GM19468 (cell line): ENCODE results near the gene REEP6.
"Not testable (repeated sequence)": the region's sequence is repeated elsewhere in the genome, so short reads cannot be mapped to it uniquely, and the experiment has no call there.

ENCODE experiments used
- ATAC-seq: cut with Tn5 transposase; IDR thresholded peaks from one replicate; pipeline ENCODE4 v1.9.1; 2021; ENCODE audit warnings: mild to moderate bottlenecking, moderate library complexity, moderate number of reproducible peaks; ENCODE audit not compliant: unreplicated experiment; ENCODE audit errors: extremely low read depth

The REEP6 gene

GRCh38 chr19:1521636-1522035 lies 30.7 kb downstream of the REEP6 start:
- no peak for ATAC-seq

GRCh38 chr19:1522061-1522460 lies 31.1 kb downstream of the REEP6 start:
- no peak for ATAC-seq

GRCh38 chr19:1522838-1523237 lies 31.9 kb downstream of the REEP6 start:
- ATAC-seq, result no peak

DNA sequence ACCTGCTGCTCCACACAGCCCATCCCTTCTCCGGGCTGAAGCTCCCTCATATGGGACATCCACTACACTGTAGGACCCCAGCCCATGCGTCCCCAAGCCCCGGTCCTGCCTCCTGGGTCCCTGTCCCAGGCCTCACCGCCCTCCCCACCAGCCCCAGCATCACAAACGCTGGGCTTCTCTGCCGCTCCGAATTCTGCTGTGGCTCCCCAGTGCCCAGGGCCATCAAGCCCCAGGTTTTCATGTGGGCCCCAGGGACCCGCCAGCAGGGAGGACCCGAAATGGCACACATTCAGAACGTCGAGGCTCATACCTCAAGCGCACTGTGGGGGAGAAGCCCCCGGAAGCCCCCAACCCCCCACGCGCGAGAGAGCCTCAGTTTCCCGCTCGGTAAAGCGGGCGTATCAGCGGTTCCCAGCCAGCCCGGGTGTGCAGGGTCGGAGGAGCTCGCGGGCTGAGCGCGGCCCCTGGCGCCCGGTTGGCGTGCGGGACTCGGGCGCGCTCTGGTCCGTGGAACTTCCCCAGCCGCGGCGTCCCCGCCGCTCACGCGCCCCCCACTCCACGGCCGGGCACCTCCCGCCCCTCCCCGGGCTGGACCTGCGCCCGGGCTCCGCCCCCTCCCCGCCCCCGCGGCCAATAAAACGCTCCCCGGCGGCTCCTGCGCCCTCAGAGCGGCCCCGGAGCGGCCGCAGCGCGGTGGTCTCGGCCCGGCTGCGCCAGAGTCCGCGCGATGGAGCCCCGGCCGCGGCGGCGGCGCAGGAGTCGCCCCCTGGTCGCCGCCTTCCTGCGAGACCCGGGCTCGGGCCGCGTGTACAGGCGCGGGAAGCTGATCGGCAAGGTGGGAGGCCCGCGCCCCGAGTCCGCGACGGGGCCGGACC lies 32.7 kb downstream of the REEP6 start, which contains the start of gene PLK5:
TSS of gene PLK5 (plus strand) at position 666 of the 875 bp plus-strand sequence. CDS start 2,920 bp downstream, outside the sequence.
- ATAC-seq, result no peak

GRCh38 chr19:1524287-1524971 lies 33.4 kb downstream of the REEP6 start:
- ATAC-seq, result no peak

GRCh38 chr19:1524972-1525325 lies 34.0 kb downstream of the REEP6 start:
- ATAC-seq, result no peak

DNA sequence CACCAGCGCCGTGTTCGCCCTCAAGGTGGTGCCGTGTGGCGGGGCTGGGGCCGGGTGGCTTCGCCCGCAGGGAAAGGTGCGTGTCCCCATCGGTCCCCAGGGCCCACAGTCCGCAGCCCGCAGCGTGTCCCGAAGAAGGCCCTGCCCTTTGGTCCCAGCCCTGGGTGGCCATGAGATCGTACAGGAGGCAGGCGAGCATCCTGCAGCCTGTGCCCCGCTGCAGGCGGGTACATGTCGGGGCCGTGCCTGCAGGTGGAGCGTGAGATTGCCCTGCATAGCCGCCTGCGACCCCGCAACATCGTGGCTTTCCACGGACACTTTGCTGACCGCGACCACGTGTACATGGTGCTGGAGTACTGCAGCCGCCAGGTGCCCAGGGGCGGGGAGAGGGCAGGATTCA lies 34.4 kb downstream of the REEP6 start:
- ATAC-seq, result no peak

DNA sequence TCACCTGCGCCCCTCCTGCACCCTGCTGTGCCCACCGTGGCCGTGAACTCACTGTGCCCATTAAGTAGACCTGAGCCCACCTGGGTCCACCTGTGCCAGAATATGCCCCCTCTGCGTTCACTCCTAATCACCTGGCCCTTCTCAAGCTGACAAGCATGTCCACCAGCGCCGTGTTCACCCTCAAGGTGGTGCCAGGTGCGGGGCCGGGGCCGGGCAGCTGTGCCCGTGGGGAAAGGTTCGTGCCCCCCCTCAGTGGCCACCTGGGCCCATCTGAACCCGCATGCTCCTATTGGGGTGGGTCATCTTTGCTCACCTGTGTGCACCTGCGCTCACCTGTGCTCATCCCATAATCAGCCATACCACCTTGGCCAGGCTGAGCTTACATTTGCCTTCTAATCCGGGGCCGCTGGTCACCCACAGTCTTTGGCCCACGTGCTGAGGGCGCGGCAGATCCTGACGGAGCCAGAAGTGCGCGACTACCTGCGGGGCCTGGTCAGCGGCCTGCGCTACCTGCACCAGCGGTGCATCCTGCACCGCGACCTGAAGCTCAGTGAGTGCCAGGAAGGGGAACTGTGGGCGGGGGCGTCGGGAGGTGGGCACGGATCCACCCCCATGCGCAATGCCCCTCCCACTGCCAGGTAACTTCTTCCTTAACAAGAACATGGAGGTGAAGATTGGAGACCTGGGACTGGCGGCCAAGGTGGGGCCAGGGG lies 35.2 kb downstream of the REEP6 start:
- no peak for ATAC-seq

DNA sequence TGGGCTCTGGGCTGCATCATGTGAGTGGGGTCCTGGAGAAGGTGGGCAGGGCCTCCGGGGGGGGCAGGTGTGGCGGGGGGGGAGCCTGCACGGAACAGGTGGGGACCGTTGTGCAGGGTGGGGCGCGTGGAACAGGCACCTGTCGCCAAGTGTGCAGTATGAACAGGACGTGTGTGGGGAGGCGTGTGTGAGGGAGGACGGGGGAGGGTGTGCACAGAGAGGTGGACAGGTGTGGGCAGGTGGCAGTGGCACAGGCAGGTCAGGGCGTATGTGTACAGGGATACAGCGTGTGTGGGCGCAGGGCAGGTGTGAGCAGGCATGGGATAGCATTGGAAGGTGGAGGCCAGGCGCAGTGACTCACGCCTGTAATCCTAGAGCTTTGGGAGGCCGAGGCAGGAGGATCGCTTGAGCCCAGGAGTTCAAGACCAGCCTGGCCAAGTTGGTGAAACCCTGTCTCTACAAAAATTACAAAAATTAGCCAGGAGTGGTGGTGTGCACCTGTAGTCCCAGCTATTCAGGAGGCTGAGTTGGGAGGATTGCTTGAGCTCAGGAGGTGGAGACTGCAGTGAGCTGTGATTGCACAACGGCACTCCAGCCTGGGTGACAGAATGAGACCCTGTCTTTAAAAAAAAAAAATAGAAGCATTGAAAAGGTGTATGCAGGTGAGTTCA lies 36.1 kb downstream of the REEP6 start:
- ATAC-seq, result no peak

GRCh38 chr19:1527650-1528309 lies 36.8 kb downstream of the REEP6 start:
- ATAC-seq, result no peak

DNA sequence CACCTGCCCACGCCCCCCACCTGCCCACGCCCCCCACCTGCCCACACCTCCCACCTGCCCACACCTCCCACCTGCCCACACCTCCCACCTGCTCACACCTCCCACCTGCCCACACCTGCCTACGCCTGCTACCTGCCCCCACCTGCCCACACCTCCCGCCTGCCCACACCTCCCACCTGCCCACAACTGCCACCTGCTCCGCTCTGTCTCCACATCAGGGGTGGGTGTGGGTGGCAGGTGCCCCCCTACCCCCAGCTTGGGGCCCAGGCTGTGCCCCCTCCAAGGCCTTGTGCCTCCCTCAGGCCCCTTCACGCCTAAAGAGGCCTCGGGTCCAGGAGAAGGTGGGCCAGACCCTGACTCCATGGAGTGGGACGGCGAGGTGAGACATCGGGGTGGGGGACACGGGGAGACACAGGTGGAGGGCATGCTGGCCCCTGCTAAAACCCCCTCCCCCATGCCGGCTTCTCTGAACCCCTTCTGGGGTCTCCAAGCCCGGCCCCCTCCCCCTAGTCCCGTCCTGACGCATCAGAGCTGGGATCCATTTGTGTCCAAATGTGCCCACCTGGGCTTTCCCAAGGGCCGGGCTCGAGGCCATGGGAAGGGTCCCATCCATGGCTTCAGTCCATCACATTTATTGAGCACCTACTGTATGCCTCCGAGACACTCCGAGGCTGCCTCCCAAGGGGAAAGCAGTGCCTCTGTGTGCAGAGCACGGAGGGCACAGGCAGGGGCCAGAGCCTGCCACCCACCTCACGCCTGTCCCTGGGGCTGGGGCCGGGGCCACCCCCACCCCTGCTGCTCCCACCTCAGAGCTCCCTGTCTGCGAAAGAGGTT lies 37.8 kb downstream of the REEP6 start:
- ATAC-seq, result no peak

DNA sequence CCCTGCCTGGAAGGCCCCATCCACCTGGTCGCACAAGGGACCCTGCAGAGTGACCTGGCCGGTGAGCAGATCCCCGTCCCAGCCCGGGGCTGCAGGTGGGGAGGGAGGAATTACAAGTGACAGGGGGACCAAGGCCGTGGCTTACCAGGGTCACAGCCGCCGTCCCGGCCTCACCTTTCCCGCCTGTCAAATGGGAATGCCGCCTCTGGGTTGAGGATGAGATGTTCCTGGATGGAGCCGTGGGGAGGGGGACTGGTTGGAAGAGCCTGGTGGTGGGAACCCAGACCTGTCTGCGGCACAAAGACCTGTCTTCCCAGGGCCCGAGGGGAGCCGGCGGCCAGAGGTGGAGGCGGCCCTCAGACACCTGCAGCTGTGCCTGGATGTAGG lies 38.4 kb downstream of the REEP6 start:
- ATAC-seq, result no peak

DNA sequence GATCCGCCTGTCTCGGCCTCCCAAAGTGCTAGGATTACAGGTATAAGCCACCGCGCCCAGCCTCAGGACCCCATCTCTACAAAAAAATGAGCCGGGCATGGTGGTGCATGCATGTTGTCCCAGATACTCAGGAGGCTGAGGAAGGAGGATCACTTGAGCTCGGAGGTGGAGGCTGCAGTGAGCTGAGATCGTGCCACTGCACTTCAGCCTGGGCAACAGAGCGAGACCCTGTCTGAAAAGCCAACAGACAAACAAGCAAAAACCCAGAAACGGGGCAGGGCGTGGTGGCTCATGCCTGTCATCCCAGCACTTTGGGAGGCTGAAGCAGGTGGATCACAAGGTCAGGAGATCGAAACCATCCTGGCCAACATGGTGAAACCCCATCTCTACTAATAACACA lies 39.9 kb downstream of the REEP6 start:
- not testable (repeated sequence) for ATAC-seq

DNA sequence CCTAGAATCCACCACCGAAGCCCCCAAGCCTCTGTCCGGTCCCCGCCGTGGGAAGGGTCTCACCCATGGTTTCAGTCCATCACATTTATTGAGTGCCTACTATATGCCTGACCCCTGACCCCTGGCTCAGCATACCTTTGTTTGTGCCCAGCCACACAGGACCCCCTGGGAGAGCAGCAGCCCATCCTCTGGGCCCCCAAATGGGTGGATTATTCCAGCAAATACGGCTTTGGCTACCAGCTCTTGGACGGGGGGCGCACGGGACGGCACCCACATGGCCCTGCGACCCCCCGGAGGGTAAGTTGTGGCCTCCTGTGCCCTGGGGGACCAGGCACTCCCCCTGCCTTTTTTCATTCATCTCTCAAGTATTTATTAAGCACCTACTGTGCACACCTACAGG lies 40.6 kb downstream of the REEP6 start:
- no peak for ATAC-seq

DNA sequence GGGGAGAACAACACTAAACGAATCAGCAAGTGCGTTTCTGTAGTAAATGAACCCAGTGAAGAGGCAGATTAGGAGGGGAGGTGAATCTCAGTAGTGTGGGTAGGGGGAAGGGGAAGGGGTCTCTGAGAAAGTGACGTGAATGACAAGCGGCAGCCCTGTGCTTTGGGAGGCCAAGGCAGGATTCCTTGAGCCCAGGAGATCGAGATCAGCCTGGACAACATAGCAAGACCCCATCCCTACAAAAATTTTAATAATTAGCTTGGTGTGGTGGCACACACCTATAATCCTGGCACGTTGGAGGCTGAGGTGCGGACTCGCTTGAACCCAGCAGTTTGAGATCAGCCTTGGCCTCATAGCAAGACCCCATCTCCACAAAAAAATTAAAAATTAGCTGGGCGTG lies 41.0 kb downstream of the REEP6 start:
- ATAC-seq, result no peak

GRCh38 chr19:1533510-1534150 lies 42.6 kb downstream of the REEP6 start:
- ATAC-seq, result no peak

DNA sequence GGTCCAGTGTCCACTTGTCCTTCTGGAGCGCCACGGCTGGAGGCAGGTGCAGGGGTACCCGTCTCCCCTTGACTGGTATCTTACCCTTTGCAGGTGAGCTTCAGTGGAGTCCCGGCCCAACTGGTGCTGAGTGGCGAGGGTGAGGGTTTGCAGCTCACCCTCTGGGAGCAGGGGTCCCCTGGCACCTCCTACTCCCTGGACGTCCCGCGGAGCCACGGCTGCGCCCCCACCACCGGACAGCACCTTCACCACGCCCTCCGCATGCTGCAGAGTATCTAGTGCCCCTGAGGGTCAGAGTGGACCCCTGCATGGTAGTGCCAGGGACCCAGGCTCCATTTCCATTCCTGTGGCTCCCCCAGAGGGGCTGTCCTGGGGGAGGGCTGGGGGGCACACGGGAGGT lies 44.0 kb downstream of the REEP6 start:
- no peak for ATAC-seq

DNA sequence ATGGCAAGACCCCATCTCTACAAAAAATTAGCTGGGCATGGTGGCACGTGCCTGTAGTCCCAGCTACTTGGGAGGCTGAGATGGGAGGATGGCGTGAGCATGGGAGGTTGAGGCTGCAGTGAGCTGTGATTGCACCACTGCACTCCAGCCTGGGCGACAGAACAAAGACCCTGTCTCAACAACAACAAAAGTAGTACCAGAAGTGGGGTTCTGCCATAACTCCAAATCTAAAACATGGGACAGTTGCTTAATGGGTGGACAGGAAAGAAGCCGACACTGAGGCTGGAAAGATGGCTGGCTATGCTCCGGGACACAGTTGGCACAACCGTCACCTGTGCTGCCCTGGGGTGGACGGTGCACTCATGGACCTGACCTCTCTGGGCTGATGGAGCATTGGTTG lies 44.7 kb downstream of the REEP6 start:
- ATAC-seq, result not testable (repeated sequence)

DNA sequence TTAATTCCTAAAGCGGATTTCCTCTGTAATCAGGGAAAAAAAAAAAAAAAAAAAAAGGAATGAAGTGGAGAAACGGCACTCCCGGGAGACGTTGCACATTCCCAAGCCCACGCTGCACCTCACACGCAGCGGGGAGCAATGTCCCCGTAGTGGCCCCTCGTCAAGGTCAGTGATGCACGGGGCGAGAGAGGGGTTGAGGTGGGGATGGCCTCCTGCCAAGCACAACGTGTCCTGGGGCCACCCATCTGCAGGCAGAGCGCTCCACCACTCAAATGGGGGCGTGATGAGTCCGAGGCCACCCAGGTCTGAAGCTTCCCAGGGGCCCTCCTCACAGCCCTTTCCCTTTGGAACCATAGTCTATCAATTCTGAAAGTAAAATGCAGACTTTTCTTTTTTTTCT lies 48.0 kb downstream of the REEP6 start:
- no peak for ATAC-seq
